NB4 (cell line): ENCODE data around the gene MAP4K2.

ENCODE experiments used
- DNase-seq: peaks from one replicate; pipeline ENCODE4 v3.0.0; 2010; ENCODE audit warnings: low read depth
- H3K4me3 ChIP-seq: one replicate; pipeline ENCODE4 v1.5.1; 2011; ENCODE audit warnings: mild to moderate bottlenecking, low read depth, low read length, moderate library complexity
- MYC ChIP-seq: IDR thresholded peaks from 2 replicates; pipeline ENCODE4 v1.6.1; 2011; ENCODE audit warnings: low read depth, low read length
- POLR2A ChIP-seq: IDR thresholded peaks from 2 replicates; pipeline ENCODE4 v1.6.1; 2011; ENCODE audit warnings: mild to moderate bottlenecking; ENCODE audit not compliant: insufficient read length; ENCODE audit errors: extremely low read depth
- TF ChIP-seq, protein P1 (sequence below): IDR thresholded peaks from one replicate; pipeline ENCODE4 v1.5.1; 2012; ENCODE audit warnings: low read depth, low read length
- TF ChIP-seq, protein P2 (sequence below): IDR thresholded peaks from 2 replicates; pipeline ENCODE4 v1.6.1; 2011; ENCODE audit warnings: low read depth, low read length

The MAP4K2 gene

GRCh38 chr11:64746486-64746885, 56.5 kb downstream of the MAP4K2 start:
- DNase-seq: peak; percentile 29
- TF ChIP-seq, protein P1, sequence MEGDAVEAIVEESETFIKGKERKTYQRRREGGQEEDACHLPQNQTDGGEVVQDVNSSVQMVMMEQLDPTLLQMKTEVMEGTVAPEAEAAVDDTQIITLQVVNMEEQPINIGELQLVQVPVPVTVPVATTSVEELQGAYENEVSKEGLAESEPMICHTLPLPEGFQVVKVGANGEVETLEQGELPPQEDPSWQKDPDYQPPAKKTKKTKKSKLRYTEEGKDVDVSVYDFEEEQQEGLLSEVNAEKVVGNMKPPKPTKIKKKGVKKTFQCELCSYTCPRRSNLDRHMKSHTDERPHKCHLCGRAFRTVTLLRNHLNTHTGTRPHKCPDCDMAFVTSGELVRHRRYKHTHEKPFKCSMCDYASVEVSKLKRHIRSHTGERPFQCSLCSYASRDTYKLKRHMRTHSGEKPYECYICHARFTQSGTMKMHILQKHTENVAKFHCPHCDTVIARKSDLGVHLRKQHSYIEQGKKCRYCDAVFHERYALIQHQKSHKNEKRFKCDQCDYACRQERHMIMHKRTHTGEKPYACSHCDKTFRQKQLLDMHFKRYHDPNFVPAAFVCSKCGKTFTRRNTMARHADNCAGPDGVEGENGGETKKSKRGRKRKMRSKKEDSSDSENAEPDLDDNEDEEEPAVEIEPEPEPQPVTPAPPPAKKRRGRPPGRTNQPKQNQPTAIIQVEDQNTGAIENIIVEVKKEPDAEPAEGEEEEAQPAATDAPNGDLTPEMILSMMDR: no peak
- no peak for TF ChIP-seq MYC
- no peak overlapping the region for H3K4me3 ChIP-seq

- H3K4me3 ChIP-seq: peak overlapping the region; percentile 61
- DNase-seq: peak; percentile 93
- TF ChIP-seq MYC: peak; percentile 40; the same call in 1 of the 2 replicates
- TF ChIP-seq, protein P1: no peak
Observed at GRCh38 chr11:64745521-64746328, 57.3 kb downstream of the MAP4K2 start.

DNA sequence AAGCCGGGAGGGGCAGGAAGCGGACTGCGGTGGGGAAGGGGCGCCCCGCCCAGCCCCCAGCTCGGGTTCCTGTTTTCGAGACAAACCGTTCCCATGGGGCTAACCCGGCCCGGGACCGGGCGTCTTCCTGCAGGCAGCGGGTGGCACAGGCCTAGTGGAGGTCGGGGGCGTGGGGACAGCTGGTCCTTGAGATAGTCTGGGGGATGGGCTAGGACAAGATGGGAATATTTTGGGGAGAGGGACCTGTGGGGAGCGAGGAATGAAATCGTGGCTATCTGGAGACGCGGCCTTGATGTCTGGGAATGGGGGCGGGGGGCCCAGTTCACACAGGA, 57.9 kb downstream of the MAP4K2 start:
- TF ChIP-seq MYC: 0 out of 2 replicates have a peak, but pooled peaks have one; percentile 47
- TF ChIP-seq, protein P1: no peak
- TF ChIP-seq, protein P2, sequence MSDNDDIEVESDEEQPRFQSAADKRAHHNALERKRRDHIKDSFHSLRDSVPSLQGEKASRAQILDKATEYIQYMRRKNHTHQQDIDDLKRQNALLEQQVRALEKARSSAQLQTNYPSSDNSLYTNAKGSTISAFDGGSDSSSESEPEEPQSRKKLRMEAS: peak; percentile 37; the same call in 1 of the 2 replicates
- TF ChIP-seq POLR2A: no peak
- H3K4me3 ChIP-seq: peak overlapping the region; percentile 61
- DNase-seq: peak; percentile 99

DNA sequence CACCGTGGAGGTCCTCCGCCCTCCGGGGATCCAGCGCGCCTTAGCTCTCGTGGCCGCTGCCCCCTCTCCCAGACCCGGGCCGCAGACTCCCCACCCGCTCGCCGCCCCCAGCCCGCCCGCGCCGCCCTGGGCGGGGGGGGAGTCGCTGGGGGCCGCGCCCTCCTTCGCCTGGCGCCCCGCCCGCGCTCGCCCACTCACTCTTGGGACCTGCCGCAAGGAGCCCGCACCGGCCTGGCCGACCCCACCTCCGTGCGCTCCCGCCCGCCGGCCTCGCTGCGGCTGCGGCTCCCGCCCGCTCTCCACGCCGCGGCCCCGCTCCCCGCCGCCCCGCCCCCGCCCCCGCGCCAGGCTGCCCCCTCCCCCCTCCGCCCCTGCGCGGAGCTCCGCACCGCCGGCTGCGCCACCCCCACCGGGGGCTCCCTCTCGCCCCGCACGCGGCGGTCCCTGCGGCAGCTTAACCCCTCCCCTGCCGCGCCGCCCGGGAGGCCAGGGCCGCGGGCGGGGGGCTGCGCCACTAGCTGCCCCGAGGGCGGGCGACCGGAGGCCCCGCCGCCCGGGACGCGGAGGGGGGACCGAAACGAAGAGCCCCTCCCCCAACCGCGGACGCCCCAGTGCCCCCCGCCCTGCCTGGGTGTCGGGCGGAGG, 58.3 kb downstream of the MAP4K2 start:
- DNase-seq: peak; percentile 73
- TF ChIP-seq, protein P2: no peak
- peak; percentile 24 for TF ChIP-seq POLR2A
- H3K4me3 ChIP-seq: peak overlapping the region; percentile 91

- peak; percentile 94 for DNase-seq
- H3K4me3 ChIP-seq: peak within 1 kb of the TSS; percentile 91
- TF ChIP-seq POLR2A: peak; percentile 58
- peak; percentile 51; the same call in 1 of the 2 replicates for TF ChIP-seq MYC
- TF ChIP-seq, protein P2: peak; percentile 95
- TF ChIP-seq, protein P1: peak; percentile 78
Observed at GRCh38 chr11:64743591-64744543, 59.1 kb downstream of the MAP4K2 start, which contains the start of gene RASGRP2. RASGRP2 (minus strand) TSS chr11:64744142; CDS start chr11:64742866, 1,276 bp downstream.
